ENCODE results near the gene PDE10A.

Gene PDE10A

GRCh38 chr6:165298875-165299274 is 364.2 kb downstream of the PDE10A start:
- no peak for DNase-seq (ENCODE audit: low spot score)
- no peak for FAIRE-seq

DNA sequence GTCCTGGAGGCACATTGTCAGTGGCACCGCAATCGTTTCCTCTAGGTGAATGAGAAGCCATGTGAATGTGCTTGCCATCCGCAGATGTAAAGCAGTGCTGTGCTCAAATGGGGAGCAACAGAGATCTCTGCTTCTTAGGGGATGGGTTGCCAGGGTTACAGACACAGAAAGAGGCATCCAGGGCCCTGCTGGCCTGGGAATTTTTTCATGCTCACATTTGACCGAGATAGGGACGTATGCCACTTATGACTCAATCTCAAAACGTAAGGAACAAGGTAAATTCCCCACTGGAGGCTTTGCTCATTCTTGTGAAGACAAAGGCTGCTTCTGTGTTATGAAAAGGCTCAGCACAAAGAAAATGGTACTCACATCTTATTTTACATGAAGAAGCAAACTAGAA is 364.6 kb downstream of the PDE10A start:
- DNase-seq (ENCODE audit: low spot score), result peak; percentile 27
- FAIRE-seq, result no peak

DNA sequence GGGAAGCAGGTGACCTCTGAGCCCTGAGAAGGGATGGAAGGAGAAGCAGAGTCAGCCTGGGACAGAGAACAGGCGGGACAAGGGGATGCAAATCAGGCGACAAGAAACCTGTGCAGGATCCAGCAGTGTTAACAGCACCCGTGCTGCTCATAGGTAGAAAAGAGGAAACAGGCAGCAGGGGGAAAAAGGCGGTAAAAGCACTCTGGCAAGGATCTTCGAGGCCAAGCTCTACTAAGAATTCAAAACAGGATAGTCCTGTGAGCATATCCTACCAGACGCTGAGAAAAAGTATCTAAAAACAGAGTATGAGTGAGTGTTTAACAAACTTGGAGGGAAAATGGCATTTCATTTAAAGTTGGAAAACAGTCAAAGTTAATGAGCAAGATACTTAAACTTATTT is 370.4 kb downstream of the PDE10A start:
- DNase-seq (ENCODE audit: low spot score) (no peak), FAIRE-seq (no peak)
